GM23338 (cell line): ENCODE measurements around the gene TRPM7. TPM values are rescaled to one million over a fixed set of nuclear protein-coding genes. Genes with fewer than 3 reads are reported as not detected.

Experiments used
- ATAC-seq: fragments of 200-7000 bp; cut with Tn5 transposase; 3 replicates; pipeline ENCODE4 v1.9.1; 2020
- DNase-seq: peaks from one replicate; pipeline ENCODE4 v3.0.0-alpha.2; 2015; ENCODE audit warnings: low spot score
- H2AFZ ChIP-seq: fragments of 200-600 bp; sonication (generic); 2 replicates; pipeline ENCODE4 v1.8.0; 2016; ENCODE audit warnings: antibody characterized with exemption, mild to moderate bottlenecking, moderate library complexity
- H3F3A ChIP-seq: fragments of 200-600 bp; sonication (generic); replicated peaks from 2 replicates; pipeline ENCODE4 v1.8.0; 2017; ENCODE audit warnings: antibody characterized with exemption, mixed run types, low read depth
- H3K27ac ChIP-seq: fragments of 200-600 bp; sonication (generic); 2 replicates; pipeline ENCODE4 v1.6.1; 2016; ENCODE audit warnings: low read depth
- H3K27me3 ChIP-seq: fragments of 200-600 bp; sonication (generic); 2 replicates; pipeline ENCODE4 v1.8.0; 2016; ENCODE audit warnings: mild to moderate bottlenecking, mixed run types, moderate library complexity; ENCODE audit not compliant: insufficient read depth
- H3K36me3 ChIP-seq: fragments of 200-600 bp; sonication (generic); 2 replicates; pipeline ENCODE4 v1.8.0; 2016; ENCODE audit warnings: mild to moderate bottlenecking; ENCODE audit not compliant: insufficient read depth
- H3K4me1 ChIP-seq: fragments of 200-600 bp; sonication (generic); 2 replicates; pipeline ENCODE4 v1.8.0; 2016; ENCODE audit warnings: mild to moderate bottlenecking, moderate library complexity; ENCODE audit not compliant: insufficient read depth
- H3K4me2 ChIP-seq: fragments of 200-600 bp; sonication (generic); 2 replicates; pipeline ENCODE4 v1.7.1; 2017; ENCODE audit warnings: mixed run types
- H3K4me3 ChIP-seq: fragments of 200-600 bp; sonication (generic); 2 replicates; pipeline ENCODE4 v1.6.1; 2016; ENCODE audit warnings: mixed run types
- H3K79me2 ChIP-seq: fragments of 200-600 bp; sonication (generic); replicated peaks from 2 replicates; pipeline ENCODE4 v1.8.0; 2017; ENCODE audit warnings: mild to moderate bottlenecking; ENCODE audit not compliant: insufficient read depth
- H3K9me2 ChIP-seq: fragments of 200-600 bp; sonication (generic); 2 replicates; pipeline ENCODE4 v1.8.0; 2017; ENCODE audit not compliant: insufficient read depth
- H4K20me1 ChIP-seq: fragments of 200-600 bp; sonication (generic); replicated peaks from 2 replicates; pipeline ENCODE4 v1.8.0; 2017; ENCODE audit warnings: mild to moderate bottlenecking; ENCODE audit not compliant: insufficient read depth
- H3K27ac Mint-ChIP-seq: 2 replicates; pipeline ENCODE4 v1.8.0; 2020; ENCODE audit warnings: inconsistent platforms, mild to moderate bottlenecking, moderate library complexity, mixed read lengths
- H3K27me3 Mint-ChIP-seq: 3 replicates; pipeline ENCODE4 v1.8.0; 2022; ENCODE audit warnings: low read depth, mild to moderate bottlenecking, moderate library complexity, mixed read lengths, inconsistent platforms; ENCODE audit not compliant: insufficient read depth, poor library complexity
- H3K36me3 Mint-ChIP-seq: 3 replicates; pipeline ENCODE4 v1.8.0; 2021; ENCODE audit warnings: low read depth, mild to moderate bottlenecking, inconsistent platforms, moderate library complexity, mixed read lengths
- H3K4me1 Mint-ChIP-seq: 3 replicates; pipeline ENCODE4 v1.8.0; 2020; ENCODE audit warnings: mild to moderate bottlenecking, inconsistent platforms, mixed read lengths
- H3K4me3 Mint-ChIP-seq: 3 replicates; pipeline ENCODE4 v1.8.0; 2021; ENCODE audit warnings: moderate library complexity, mild to moderate bottlenecking, inconsistent platforms, mixed read lengths
- H3K9me3 Mint-ChIP-seq: 3 replicates; pipeline ENCODE4 v1.8.0; 2020; ENCODE audit warnings: moderate library complexity, mild to moderate bottlenecking, inconsistent platforms, mixed read lengths
- CREB1 ChIP-seq: fragments of 250-450 bp; sonication (Bioruptor Pico); IDR thresholded peaks from 2 replicates; pipeline ENCODE4 v1.5.0; 2020; ENCODE audit warnings: low read depth, mild to moderate bottlenecking, moderate library complexity
- ETS1 ChIP-seq: IDR thresholded peaks from 2 replicates; pipeline ENCODE4 v1.6.1; 2016; ENCODE audit warnings: antibody characterized with exemption
- EZH2 ChIP-seq: fragments of 200-600 bp; sonication (generic); IDR thresholded peaks from one replicate; pipeline ENCODE4 v1.8.0; 2017; ENCODE audit warnings: antibody characterized with exemption, mild to moderate bottlenecking, low read depth; ENCODE audit not compliant: unreplicated experiment
- EZH2phosphoT487 ChIP-seq: fragments of 200-600 bp; sonication (generic); IDR thresholded peaks from one replicate; pipeline ENCODE4 v1.8.1; 2018; ENCODE audit warnings: antibody characterized with exemption; ENCODE audit not compliant: unreplicated experiment
- JUNB ChIP-seq: IDR thresholded peaks from one replicate; pipeline ENCODE4 v1.6.1; 2016; ENCODE audit warnings: antibody characterized with exemption; ENCODE audit not compliant: unreplicated experiment
- POLR2AphosphoS5 ChIP-seq: IDR thresholded peaks from 2 replicates; pipeline ENCODE4 v1.6.1; 2016; ENCODE audit warnings: antibody characterized with exemption, low read depth
- REST ChIP-seq: IDR thresholded peaks from one replicate; pipeline ENCODE4 v1.6.1; 2018; ENCODE audit warnings: antibody characterized with exemption; ENCODE audit not compliant: unreplicated experiment
- STAT1 ChIP-seq: IDR thresholded peaks from one replicate; pipeline ENCODE4 v1.6.1; 2016; ENCODE audit warnings: antibody characterized with exemption; ENCODE audit not compliant: unreplicated experiment
- ZNF331 ChIP-seq: fragments of 250-450 bp; sonication (Bioruptor Pico); IDR thresholded peaks from 2 replicates; pipeline ENCODE4 v1.5.0; 2020; ENCODE audit warnings: low read depth, mild to moderate bottlenecking, moderate library complexity
- ZNF462 ChIP-seq: fragments of 250-450 bp; sonication (Bioruptor Pico); IDR thresholded peaks from 2 replicates; pipeline ENCODE4 v1.5.0; 2020; ENCODE audit warnings: mild to moderate bottlenecking, moderate library complexity
- polyA plus RNA-seq: library from polyadenylated mRNA; unstranded; fragments of >200 nt; fragmentation: Nextera tagmentation; extraction: Ambion mirVana; gene quantifications from 2 replicates; pipeline ENCODE4 v1.2.1, GENCODE V29; 2016
- total RNA-seq: library from RNA; depleted of rRNA; stranded (reverse); fragments of >200 nt; shearing (Covaris generic); gene quantifications from 2 replicates; pipeline ENCODE4 v1.2.3, GENCODE V29; 2014

The TRPM7 gene
- total and polyA plus RNA-seq, 2 experiments from 2014 or later = 8.3 to 41.0 TPM

- Histone ChIP-seq H3K27me3 (no peaks in the 10 kb centered on the region), H4K20me1 (no peaks in the 10 kb centered on the region), H3K9me2 (no peaks in the 10 kb centered on the region), H3K36me3 (no peaks in the 10 kb centered on the region), H3K27ac (no peak overlapping the region), H3K4me3 (no peak overlapping the region), H3K4me1 (no peaks in the 10 kb centered on the region), H2AFZ (no peak overlapping the region), H3K79me2 (no peaks in the 10 kb centered on the region), H3F3A (no peaks in the 10 kb centered on the region), H3K4me2 (no peak overlapping the region)
- Mint-ChIP-seq H3K27me3 (no peaks in the 10 kb centered on the region), H3K36me3 (no peaks in the 10 kb centered on the region), H3K27ac (no peak overlapping the region), H3K9me3 (peaks cover 7% of the 10 kb centered on the region), H3K4me1 (no peaks in the 10 kb centered on the region), H3K4me3 (no peak overlapping the region)
- TF ChIP-seq CREB1 (CRISPR knock-in tag) (no peak), JUNB (no peak), ZNF462 (CRISPR knock-in tag) (no peak), REST (no peak), ZNF331 (no peak), POLR2AphosphoS5 (no peak), EZH2 (no peak), STAT1 (no peak), ETS1 (no peak), EZH2phosphoT487 (no peak)
- no peak for DNase-seq
- ATAC-seq = no peak
These were observed 166.7 kb downstream of the TRPM7 start for GRCh38 chr15:50519740-50520425.
